H1 (cell line): Measurements from ENCODE around the gene SLC1A2. TPM values are rescaled to one million over a fixed set of nuclear protein-coding genes. Genes with fewer than 3 reads are reported as not detected.

Experiments used
- CTCF ChIA-PET: fragments of 300-600 bp; sonication (Branson Sonifier 250); formaldehyde crosslinking; loops from one replicate; lab custom pipeline; 2021; ENCODE audit not compliant: partially characterized antibody; lab: Charles Lee
- POLR2A ChIA-PET: fragments of 300-600 bp; sonication (Branson Sonifier 250); formaldehyde crosslinking; loops from one replicate; lab custom pipeline; 2021; ENCODE audit warnings: inconsistent platforms; ENCODE audit not compliant: partially characterized antibody; lab: Charles Lee
- DNase-seq, 2 experiments: peaks; one replicate each; pipeline versions ENCODE4 v3.0.0 to v3.0.0-alpha.2; 2010 to 2022; ENCODE audit warnings: low spot score in 2 of 2, low read depth in 1 of 2, mixed read lengths in 1 of 2
- FAIRE-seq: peaks from 2 replicates; lab custom pipeline; 2011; peaks lifted over from hg19 to GRCh38; lab: Jason Lieb, UNC
- H2AFZ ChIP-seq: 2 replicates; pipeline ENCODE4 v1.8.1; 2012; ENCODE audit warnings: low read length, inconsistent platforms
- H2AK5ac ChIP-seq: 2 replicates; pipeline ENCODE4 v1.6.1; 2013; ENCODE audit warnings: low read depth, low read length
- H2BK120ac ChIP-seq: replicated peaks from 2 replicates; pipeline ENCODE3; 2013; ENCODE audit warnings: low read depth, low read length, inconsistent platforms
- H2BK12ac ChIP-seq: 2 replicates; pipeline ENCODE4 v1.6.1; 2013; ENCODE audit warnings: low read depth, low read length
- H2BK15ac ChIP-seq: 2 replicates; pipeline ENCODE4 v1.6.1; 2013; ENCODE audit warnings: low read length
- H2BK20ac ChIP-seq: 2 replicates; pipeline ENCODE4 v1.6.1; 2013; ENCODE audit warnings: low read length
- H2BK5ac ChIP-seq: 2 replicates; pipeline ENCODE4 v1.6.1; 2013; ENCODE audit warnings: low read depth, low read length
- H3K14ac ChIP-seq: 2 replicates; pipeline ENCODE4 v1.6.1; 2013; ENCODE audit warnings: inconsistent platforms; ENCODE audit not compliant: insufficient read length
- H3K18ac ChIP-seq: 2 replicates; pipeline ENCODE4 v1.6.1; 2013; ENCODE audit warnings: low read length; ENCODE audit errors: extremely low read depth
- H3K23ac ChIP-seq: 2 replicates; pipeline ENCODE4 v1.6.1; 2013; ENCODE audit warnings: inconsistent platforms; ENCODE audit not compliant: insufficient read length
- H3K23me2 ChIP-seq: 2 replicates; pipeline ENCODE4 v1.6.1; 2013; ENCODE audit warnings: low read depth, low read length
- H3K27ac ChIP-seq: 2 replicates; pipeline ENCODE4 v1.6.1; 2011; ENCODE audit warnings: low read depth, low read length, inconsistent platforms
- H3K27me3 ChIP-seq, 4 experiments: replicated peaks in 1 of 4; 1 replicate in 1 of 4; 2 replicates in 3 of 4; pipeline versions ENCODE4 v1.6.1 to v1.8.1; 2011 to 2013; ENCODE audit warnings: low read length in 3 of 4, mild to moderate bottlenecking in 3 of 4, inconsistent platforms in 2 of 4, mixed read lengths in 2 of 4, moderate library complexity in 1 of 4; ENCODE audit not compliant: control insufficient read depth in 3 of 4, insufficient read depth in 3 of 4; ENCODE audit errors: extremely low read depth in 1 of 4
- H3K36me3 ChIP-seq, 4 experiments: 2 replicates each; pipeline versions ENCODE4 v1.6.1 to v1.8.1; 2011 to 2013; ENCODE audit warnings: mild to moderate bottlenecking in 4 of 4, low read length in 3 of 4, moderate library complexity in 2 of 4, control low read depth in 1 of 4, inconsistent platforms in 1 of 4; ENCODE audit not compliant: insufficient read depth in 4 of 4, control insufficient read depth in 2 of 4
- H3K4ac ChIP-seq: replicated peaks from 2 replicates; pipeline ENCODE3; 2013; ENCODE audit warnings: low read length, low read depth, mixed read lengths, inconsistent platforms; ENCODE audit not compliant: insufficient read length
- H3K4me1 ChIP-seq, 4 experiments: replicated peaks in 1 of 4; 1 replicate in 1 of 4; 2 replicates in 3 of 4; pipeline versions ENCODE4 v1.6.1 to v1.8.1; 2011 to 2013; ENCODE audit warnings: low read length in 3 of 4, inconsistent platforms in 2 of 4, mixed read lengths in 1 of 4; ENCODE audit not compliant: insufficient read depth in 4 of 4, control insufficient read depth in 3 of 4
- H3K4me2 ChIP-seq, 2 experiments: 2 replicates each; pipeline versions ENCODE4 v1.6.1 to v1.8.1; 2011 to 2013; ENCODE audit warnings: low read depth in 2 of 2, low read length in 2 of 2, control low read depth in 1 of 2, inconsistent platforms in 1 of 2, mild to moderate bottlenecking in 1 of 2; ENCODE audit not compliant: insufficient read depth in 1 of 2
- H3K4me3 ChIP-seq, 4 experiments: fragments of 200-600, 300-600 bp in 1 of 4; sonication (generic), shearing (Covaris generic), sonication (Bioruptor Twin) in 1 of 4; 2 replicates each; pipeline versions ENCODE4 v1.5.1 to v1.8.1; 2011 to 2016; ENCODE audit warnings: low read length in 4 of 4, low read depth in 3 of 4, control low read depth in 2 of 4, inconsistent platforms in 2 of 4, mild to moderate bottlenecking in 2 of 4, mixed read lengths in 1 of 4, moderate library complexity in 1 of 4; ENCODE audit not compliant: insufficient read depth in 2 of 4; ENCODE audit errors: extremely low read depth in 1 of 4
- H3K56ac ChIP-seq: replicated peaks from 2 replicates; pipeline ENCODE3; 2013; ENCODE audit warnings: low read depth, mild to moderate bottlenecking, mixed read lengths, low read length, inconsistent platforms; ENCODE audit not compliant: insufficient read length
- H3K79me1 ChIP-seq: 2 replicates; pipeline ENCODE4 v1.6.1; 2013; ENCODE audit warnings: low read depth, low read length, control low read depth
- H3K79me2 ChIP-seq, 2 experiments: 2 replicates each; pipeline versions ENCODE4 v1.6.1 to v1.8.1; 2012 to 2013; ENCODE audit warnings: low read length in 2 of 2, mild to moderate bottlenecking in 2 of 2, inconsistent platforms in 1 of 2; ENCODE audit not compliant: insufficient read depth in 2 of 2, control insufficient read depth in 1 of 2
- H3K9ac ChIP-seq, 4 experiments: replicated peaks in 1 of 4; 1 replicate in 1 of 4; 2 replicates in 3 of 4; pipeline versions ENCODE4 v1.6.1 to v1.8.1; 2011 to 2013; ENCODE audit warnings: low read depth in 3 of 4, low read length in 3 of 4, control low read depth in 2 of 4, mild to moderate bottlenecking in 2 of 4, moderate library complexity in 2 of 4, inconsistent platforms in 1 of 4; ENCODE audit errors: extremely low read depth in 1 of 4
- H3K9me3 ChIP-seq, 2 experiments: 2 replicates each; pipeline versions ENCODE4 v1.6.1 to v1.8.1; 2012 to 2013; ENCODE audit warnings: mild to moderate bottlenecking in 2 of 2, moderate library complexity in 2 of 2, control low read depth in 1 of 2, inconsistent platforms in 1 of 2, low read depth in 1 of 2, low read length in 1 of 2, mixed read lengths in 1 of 2; ENCODE audit not compliant: insufficient read depth in 2 of 2
- H4K20me1 ChIP-seq, 2 experiments: replicated peaks in 1 of 2; 2 replicates each; pipeline versions ENCODE3 to v1.8.1; 2011 to 2013; ENCODE audit warnings: inconsistent platforms in 2 of 2, low read length in 2 of 2, mild to moderate bottlenecking in 1 of 2; ENCODE audit not compliant: insufficient read depth in 2 of 2, control insufficient read depth in 1 of 2
- H4K5ac ChIP-seq: 2 replicates; pipeline ENCODE4 v1.6.1; 2013; ENCODE audit warnings: low read length, low read depth, mixed read lengths, inconsistent platforms; ENCODE audit not compliant: insufficient read length
- H4K8ac ChIP-seq: 2 replicates; pipeline ENCODE4 v1.8.0; 2013; ENCODE audit warnings: mild to moderate bottlenecking, moderate library complexity, low read length, inconsistent platforms; ENCODE audit not compliant: insufficient read depth; ENCODE audit errors: extremely low read depth
- H4K91ac ChIP-seq: replicated peaks from 2 replicates; pipeline ENCODE3; 2013; ENCODE audit warnings: low read length, mixed read lengths, inconsistent platforms; ENCODE audit not compliant: insufficient read length
- ASH2L ChIP-seq: fragments of 200-600, 300-600 bp; sonication (generic); IDR thresholded peaks from one replicate; pipeline ENCODE4 v1.7.1; 2017; ENCODE audit warnings: low read length
- CTBP2 ChIP-seq: IDR thresholded peaks from 2 replicates; pipeline ENCODE4 v1.7.0; 2011; ENCODE audit warnings: borderline replicate concordance, mild to moderate bottlenecking, moderate library complexity, mixed read lengths, low read length; ENCODE audit not compliant: insufficient read depth, insufficient read length
- NRF1 ChIP-seq: IDR thresholded peaks from 2 replicates; pipeline ENCODE4 v1.6.1; 2011; ENCODE audit warnings: mild to moderate bottlenecking, low read depth, low read length, improper control_type of control experiment
- SP2 ChIP-seq: IDR thresholded peaks from 2 replicates; pipeline ENCODE4 v1.6.1; 2012; ENCODE audit warnings: mild to moderate bottlenecking, low read length, inconsistent platforms
- ZNF274 ChIP-seq: IDR thresholded peaks from 2 replicates; pipeline ENCODE4 v1.7.0; 2012; ENCODE audit warnings: low read length, borderline replicate concordance; ENCODE audit errors: extremely low read depth
- WGBS, 2 experiments: shearing (Covaris generic) in 1 of 2; methylation state at CpG; one replicate each; pipeline versions ENCODE4 v1.1.6 to v1.1.7; 2013 to 2015; ENCODE audit warnings: low lambda C conversion rate in 2 of 2, mixed read lengths in 2 of 2, inconsistent platforms in 1 of 2, low coverage in 1 of 2, missing lambda C conversion rate in 1 of 2; ENCODE audit not compliant: insufficient replicate concordance in 2 of 2, insufficient coverage in 1 of 2, insufficient read length in 1 of 2; ENCODE audit errors: extremely low coverage in 1 of 2, missing lambda C conversion rate in 1 of 2; 5-methylcytosine and 5-hydroxymethylcytosine counted together
- polyA plus RNA-seq, 7 experiments: library from polyadenylated mRNA; depleted of rRNA in 3 of 7; stranded (reverse) in 5 of 7; unstranded in 2 of 7; fragments of >200 nt in 5 of 7; fragments of 200-250 nt in 2 of 7; gene quantifications; 1 replicate in 5 of 7; 2 replicates in 1 of 7; 4 replicates in 1 of 7; pipeline versions ENCODE4 v1.2.1 to v1.2.3, GENCODE V29; 2011 to 2013; ENCODE audit warnings: missing spikeins in 2 of 7, mixed read lengths in 2 of 7
- total RNA-seq: library from RNA; stranded (reverse); fragmentation: NEBNext Ultra II Directional; extraction: Animal tissue kit (Norgen Biotek cat#: 25700); gene quantifications from 2 replicates; pipeline ENCODE4 v1.2.1, GENCODE V29; 2021

Gene SLC1A2
- total and polyA plus RNA-seq, 2 of the 8 experiments (the other 6 are each of a cell fraction or from before 2014, with no cell fraction given), result 0.57 to 1.2 TPM

DNA sequence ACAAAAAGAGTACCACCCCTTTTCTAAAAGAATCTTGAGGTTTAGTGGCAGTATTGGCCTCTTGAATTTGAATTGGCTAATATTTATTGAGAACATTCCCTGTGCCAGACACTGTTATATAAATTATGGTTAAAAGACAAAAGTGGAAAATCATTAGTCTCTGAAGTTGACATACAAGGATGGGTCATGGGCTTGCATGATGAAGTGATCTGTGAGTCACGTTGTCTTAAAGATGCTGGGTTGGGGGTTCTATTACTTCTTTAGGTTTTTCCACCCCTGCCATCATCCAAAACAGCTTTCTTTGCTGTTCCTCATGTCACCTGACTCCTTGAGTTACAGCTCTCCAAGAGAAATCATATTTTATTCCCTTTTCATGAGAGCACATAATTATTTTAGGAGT, 195.4 kb downstream of the SLC1A2 start:
- no peaks in the 10 kb centered on the region for H3K79me2 ChIP-seq
- no peak overlapping the region for H3K9ac ChIP-seq
- FAIRE-seq (no peak), DNase-seq (no peak)
- no peak overlapping the region for H3K27ac ChIP-seq
- H3K4me2 ChIP-seq, result no peak overlapping the region
- CTCF ChIA-PET, result interaction anchor here (1.4 kb wide), 1 partner anchor 12 kb away, joined by 3 read pairs; no protein-coding TSS in a partner anchor
- POLR2A ChIA-PET, result no interaction called here
- H3K4me1 ChIP-seq, result no peaks in the 10 kb centered on the region
- H3K4ac ChIP-seq, result no peak overlapping the region
- H2BK15ac ChIP-seq, result no peak overlapping the region
- H3K9me3 ChIP-seq, result no peaks in the 10 kb centered on the region
- no peak overlapping the region for H2BK12ac ChIP-seq
- H4K91ac ChIP-seq, result no peak overlapping the region
- no peaks in the 10 kb centered on the region for H3K79me1 ChIP-seq
- H3K23ac ChIP-seq, result no peak overlapping the region
- no peaks in the 10 kb centered on the region for H3K27me3 ChIP-seq
- no peak overlapping the region for H4K5ac ChIP-seq
- H4K8ac ChIP-seq, result no peak overlapping the region
- H3K4me3 ChIP-seq, result no peak overlapping the region
- H4K20me1 ChIP-seq, result no peaks in the 10 kb centered on the region
- TF ChIP-seq ZNF274, result no peak
- no peak for TF ChIP-seq NRF1
- TF ChIP-seq CTBP2, result no peak
- TF ChIP-seq ASH2L, result no peak
- TF ChIP-seq SP2, result no peak
- H3K14ac ChIP-seq, result no peak overlapping the region
- WGBS, 2 experiments, result 88% methylated on average over 1 of the region's 1 CpG; no CpG with 5 or more reads in 1 of the 2 experiments
- no peak overlapping the region for H2BK20ac ChIP-seq
- H3K36me3 ChIP-seq, result no peaks in the 10 kb centered on the region
- H3K18ac ChIP-seq, result no peak overlapping the region
- H3K56ac ChIP-seq, result no peak overlapping the region
- no peak overlapping the region for H2AK5ac ChIP-seq
- H3K23me2 ChIP-seq, result no peaks in the 10 kb centered on the region
- H2BK120ac ChIP-seq, result no peak overlapping the region
- H2AFZ ChIP-seq, result no peak overlapping the region
- no peak overlapping the region for H2BK5ac ChIP-seq
